NK-92 treated with Interleukin-12 subunit alpha and Interleukin-12 subunit beta, amount 100 ng/mL, for 24 hours (cell line): ENCODE measurements around the gene DPEP3.
"Not testable (repeated sequence)": the region's sequence is repeated elsewhere in the genome, so short reads cannot be mapped to it uniquely, and the experiment has no call there.

Experiments
- DNase-seq: peaks from one replicate; lab custom pipeline; 2025; lab: John Stamatoyannopoulos, UW

The DPEP3 gene

GRCh38 chr16:67993207-67994039 is 13.1 kb upstream of the DPEP3 start:
- peak; percentile 57 for DNase-seq

- DNase-seq: no peak
Observed at GRCh38 chr16:67992661-67993206, 12.4 kb upstream of the DPEP3 start.

DNA sequence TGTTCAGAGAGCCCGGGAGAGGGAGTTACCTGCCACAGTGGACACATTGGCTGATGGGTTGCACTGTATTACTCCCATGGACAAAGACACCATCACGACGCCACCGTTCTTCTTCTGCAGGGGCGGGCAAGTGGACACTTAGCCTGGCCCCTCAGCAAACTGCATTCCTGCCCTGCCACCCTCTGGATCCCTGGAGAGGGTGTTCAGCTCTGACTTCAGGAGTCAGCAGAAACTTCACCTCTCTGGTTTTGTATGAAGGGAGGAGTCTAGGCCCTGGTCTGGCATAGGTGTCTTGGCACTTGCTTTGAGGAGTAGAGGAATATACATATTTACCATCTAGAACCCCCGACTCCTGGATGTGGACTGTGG is 9.7 kb upstream of the DPEP3 start:
- no peak for DNase-seq

GRCh38 chr16:67989322-67990017 is 9.2 kb upstream of the DPEP3 start:
- no peak for DNase-seq

DNA sequence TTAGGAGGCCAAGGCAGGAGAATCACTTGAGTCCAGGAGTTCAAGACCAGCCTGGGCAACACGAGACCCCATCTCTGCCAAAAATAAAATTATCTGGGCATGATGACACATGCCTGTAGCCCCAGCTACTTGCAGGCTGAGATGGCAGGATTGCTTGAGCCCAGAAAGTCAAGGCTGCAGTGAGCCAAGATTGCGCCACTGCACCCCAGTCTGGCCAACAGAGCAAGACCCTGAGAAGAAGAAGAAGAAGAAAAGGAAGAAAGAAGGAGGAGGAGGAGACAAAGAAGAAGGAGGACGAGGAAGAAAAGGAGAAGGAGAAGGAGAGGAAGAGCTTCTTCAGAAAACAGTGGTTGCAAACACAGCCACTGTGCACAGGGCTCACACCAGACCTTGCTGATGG is 8.4 kb upstream of the DPEP3 start:
- no peak for DNase-seq

DNA sequence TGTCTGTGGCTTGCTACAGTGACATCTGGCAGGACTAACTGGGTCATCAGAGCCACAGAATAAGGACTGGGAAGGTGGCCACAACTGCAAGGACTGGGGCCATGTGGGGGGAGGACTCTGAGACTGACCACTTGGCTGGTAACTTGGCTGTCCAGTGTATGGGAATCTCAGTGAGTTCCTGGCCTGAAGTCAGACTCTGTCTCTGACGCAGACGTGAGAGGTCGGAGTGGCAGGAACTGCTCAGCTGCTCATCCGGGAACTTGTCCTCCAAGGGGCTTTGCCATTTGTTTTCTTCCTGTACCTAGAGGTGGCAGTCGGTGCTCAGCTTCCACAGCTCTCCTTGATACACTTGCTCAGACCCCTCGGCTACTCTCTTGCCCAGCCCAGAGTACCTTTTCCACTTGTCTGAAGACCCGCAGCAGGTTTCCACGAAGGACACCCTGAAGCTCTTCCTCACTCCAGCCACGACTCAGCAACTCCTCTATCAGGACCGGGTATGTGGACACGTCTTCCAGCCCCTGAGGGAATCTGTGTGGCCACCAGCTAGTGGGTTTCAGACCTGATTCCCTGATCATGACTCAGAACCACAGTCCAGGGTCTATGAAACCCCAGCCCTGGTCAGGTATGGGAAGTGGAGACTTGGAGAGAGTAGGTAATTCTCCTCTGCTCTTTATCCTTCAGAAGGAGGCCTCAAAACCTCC is 7.3 kb upstream of the DPEP3 start:
- DNase-seq: no peak

DNA sequence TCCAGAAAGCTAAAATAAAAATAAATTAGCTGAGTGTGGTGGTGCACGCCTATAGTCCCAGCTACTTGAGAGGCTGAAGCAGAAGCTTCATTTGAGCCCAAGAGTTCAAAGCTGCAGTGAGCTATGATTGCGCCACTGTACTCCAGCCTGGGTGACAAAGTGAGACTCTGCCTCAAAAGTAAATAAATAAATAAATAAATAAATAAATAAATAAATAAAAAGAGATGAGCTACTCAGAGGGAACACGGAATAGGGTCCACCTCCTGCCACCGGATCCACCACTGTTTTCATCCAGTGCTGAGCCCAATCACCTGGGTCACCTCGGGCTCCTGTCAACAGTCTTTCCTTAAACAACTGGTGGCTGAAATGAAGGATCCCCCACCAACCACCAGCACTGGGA is 6.7 kb upstream of the DPEP3 start:
- no peak for DNase-seq

DNA sequence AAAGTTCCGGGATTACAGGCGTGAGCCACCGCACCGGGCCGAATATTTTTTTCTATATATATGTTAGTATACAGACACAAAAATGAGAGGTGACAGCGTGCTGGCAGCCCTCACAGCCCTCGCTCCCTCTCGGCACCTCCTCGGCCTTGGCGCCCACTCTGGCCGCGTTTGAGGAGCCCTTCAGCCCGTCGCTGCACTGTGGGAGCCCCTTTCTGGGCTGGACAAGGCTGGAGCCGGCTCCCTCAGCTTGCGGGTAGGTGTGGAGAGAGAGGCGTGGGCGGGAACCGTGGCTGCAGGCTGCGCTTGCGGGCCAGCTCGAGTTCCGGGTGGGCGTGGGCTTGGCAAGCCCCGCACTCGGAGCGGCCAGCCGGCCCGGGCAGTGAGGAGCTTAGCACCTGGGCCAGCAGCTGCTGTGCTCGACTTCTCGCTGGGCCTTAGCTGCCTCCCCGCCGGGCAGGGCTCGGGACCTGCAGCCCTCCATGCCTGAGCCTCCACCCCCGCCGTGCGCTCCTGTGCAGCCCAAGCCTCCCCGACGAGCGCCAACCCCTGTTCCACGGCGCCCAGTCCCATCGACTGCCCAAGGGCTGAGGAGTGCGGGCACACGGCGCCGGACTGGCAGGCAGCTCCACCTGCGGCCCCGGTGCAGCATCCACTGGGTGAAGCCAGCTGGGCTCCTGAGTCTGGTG is 1.9 kb upstream of the DPEP3 start:
- no peak for DNase-seq

- no peak for DNase-seq
Observed at GRCh38 chr16:67977469-67978227, 2.7 kb downstream of the DPEP3 start.

DNA sequence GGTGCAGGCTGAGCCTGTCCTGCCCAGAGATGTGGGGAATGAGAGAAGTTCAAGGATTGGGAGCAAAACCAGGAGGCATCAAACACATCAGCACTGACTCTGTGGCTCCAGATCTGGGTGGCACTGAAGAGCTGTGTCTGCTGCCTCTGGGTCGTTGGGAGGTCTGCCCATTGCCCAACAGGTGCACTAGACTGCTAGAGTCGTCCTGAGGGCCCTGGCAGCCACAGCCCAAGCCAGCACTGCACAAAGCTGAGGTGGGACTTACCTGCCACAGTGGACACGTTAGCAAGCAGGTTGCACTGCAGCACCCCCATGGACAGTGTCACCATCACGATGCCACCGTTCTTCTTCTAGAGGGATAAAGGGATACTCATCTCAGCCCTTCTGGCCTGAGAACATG is 3.3 kb downstream of the DPEP3 start:
- DNase-seq: no peak

DNA sequence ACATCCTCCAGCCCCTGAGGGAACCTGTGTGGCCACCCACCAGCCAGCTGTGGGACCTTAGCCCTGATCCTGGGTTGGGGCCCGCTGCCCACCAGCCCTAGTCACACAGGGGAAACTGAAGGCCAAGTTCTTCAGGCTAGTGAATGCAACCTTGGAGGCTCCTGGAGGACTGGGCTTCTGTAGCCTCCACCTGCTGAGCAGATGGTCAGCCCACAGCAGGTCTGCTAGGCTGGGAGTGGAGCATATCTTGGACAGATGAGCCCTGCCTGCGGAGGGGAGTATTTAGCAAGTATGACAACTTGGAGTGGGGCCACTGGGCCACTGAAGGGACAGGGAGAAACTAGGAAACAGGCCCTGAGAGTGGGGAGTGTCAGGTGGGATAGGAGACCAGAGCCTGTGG is 4.1 kb downstream of the DPEP3 start:
- no peak for DNase-seq

- no peak for DNase-seq
Observed at GRCh38 chr16:67975321-67976105, 4.8 kb downstream of the DPEP3 start.

DNA sequence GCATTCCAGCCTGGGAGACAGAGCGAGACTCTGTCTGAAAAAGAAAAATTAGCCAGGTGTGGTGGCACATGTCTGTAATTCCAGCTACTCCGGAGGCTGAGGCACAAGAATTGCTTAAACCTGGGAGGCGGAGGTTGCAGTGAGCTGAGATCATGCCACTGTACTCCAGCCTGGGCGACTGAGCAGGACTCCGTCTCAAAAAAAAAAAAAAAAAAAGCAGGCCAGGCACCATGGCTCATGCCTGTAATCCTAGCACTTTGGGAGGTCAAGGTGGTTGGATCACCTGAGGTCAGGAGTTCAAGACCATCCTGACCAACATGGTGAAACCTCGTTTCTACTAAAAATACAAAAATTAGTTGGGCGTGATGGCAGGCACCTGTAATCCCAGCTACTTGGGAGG is 8.0 kb downstream of the DPEP3 start:
- DNase-seq: not testable (repeated sequence)

GRCh38 chr16:67971111-67971510 is 9.2 kb downstream of the DPEP3 start:
- DNase-seq: no peak

- no peak for DNase-seq
Observed at GRCh38 chr16:67969254-67970039, 10.9 kb downstream of the DPEP3 start.

- DNase-seq: peak; percentile 42
Observed at GRCh38 chr16:67968400-67969253, 11.7 kb downstream of the DPEP3 start, which contains the start of gene SLC12A4. Gene SLC12A4, minus strand, starts transcription at chr16:67968637. Its CDS starts 84 bp downstream, at chr16:67968553.

DNA sequence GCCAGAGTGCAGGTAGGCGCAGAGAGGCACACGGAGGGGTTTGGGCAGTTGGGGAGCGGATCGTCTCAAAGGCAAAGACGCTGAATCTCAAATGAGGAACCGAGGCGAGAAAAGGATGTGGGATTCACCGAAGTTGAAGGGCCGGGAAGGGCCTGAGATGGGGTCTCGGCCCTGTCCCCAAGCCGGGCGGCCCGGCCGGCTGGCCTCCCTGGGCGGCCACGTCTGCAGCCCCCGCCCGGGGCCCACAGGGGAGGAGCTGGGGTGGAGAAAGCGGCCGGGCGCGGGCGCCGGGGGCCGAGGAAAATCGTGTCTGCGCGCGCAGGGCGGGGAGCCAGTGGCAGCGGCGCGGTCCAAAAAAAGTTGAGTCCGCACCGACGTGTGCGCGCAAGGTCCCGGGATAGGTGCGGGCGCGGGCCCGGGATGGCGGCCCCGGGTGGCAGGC is 12.3 kb downstream of the DPEP3 start:
- DNase-seq: no peak

- no peak for DNase-seq
Observed at GRCh38 chr16:67967183-67967957, 12.9 kb downstream of the DPEP3 start.
